ENCODE results near the gene STAT4.

DNA sequence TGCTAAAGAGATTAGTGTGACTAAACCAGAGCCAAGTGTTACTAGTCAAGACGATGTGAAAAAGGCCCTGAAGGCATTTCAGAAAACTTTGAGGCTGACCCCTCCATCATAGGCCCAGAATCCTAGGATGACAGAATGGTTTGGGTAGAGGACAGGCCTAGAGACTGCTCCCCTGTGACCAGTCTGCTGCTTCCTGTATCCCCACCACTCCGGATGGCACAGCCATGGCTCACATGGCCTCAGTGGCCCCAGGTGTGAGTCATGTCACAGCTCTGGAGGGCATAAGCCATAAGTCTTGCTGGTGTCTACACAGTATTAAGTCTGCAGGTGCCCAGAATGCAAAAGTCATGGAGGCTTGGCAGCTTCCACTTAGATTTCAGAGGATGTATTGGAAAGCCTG is 124.4 kb downstream of the STAT4 start:
- no peak for TF ChIP-seq PPARA (CRISPR knock-in tag; IDR thresholded peaks at IDR 0.05; ENCODE audit: borderline replicate concordance)
- TF ChIP-seq OSR1 (CRISPR knock-in tag; IDR thresholded peaks at IDR 0.05), result no peak
- no peak for TF ChIP-seq TCF4 (CRISPR knock-in tag; IDR thresholded peaks at IDR 0.05; ENCODE audit: borderline replicate concordance)
- no peak for TF ChIP-seq TOX (CRISPR knock-in tag; IDR thresholded peaks at IDR 0.05; ENCODE audit: borderline replicate concordance)
- TF ChIP-seq RARB (CRISPR knock-in tag; IDR thresholded peaks at IDR 0.05), result no peak
- no peak for TF ChIP-seq TSHZ2 (CRISPR knock-in tag; IDR thresholded peaks at IDR 0.05)
- no peak for TF ChIP-seq POU6F1 (CRISPR knock-in tag; IDR thresholded peaks at IDR 0.05; ENCODE audit: borderline replicate concordance, low read depth)
- TF ChIP-seq ARNTL (CRISPR knock-in tag; IDR thresholded peaks at IDR 0.05; ENCODE audit: borderline replicate concordance, low read depth), result no peak
- no peak for TF ChIP-seq ZNF8 (CRISPR knock-in tag; IDR thresholded peaks at IDR 0.05)
- TF ChIP-seq CSDC2 (CRISPR knock-in tag; IDR thresholded peaks at IDR 0.05), result no peak
- no peak for TF ChIP-seq BACH2 (CRISPR knock-in tag; IDR thresholded peaks at IDR 0.05; ENCODE audit: borderline replicate concordance)

Data from SK-N-SH treated with all-trans-retinoic acid at 6 μM for 48 hours (cell line).